Panc1 (cell line): ENCODE data around the gene ABCD2. TPM values are rescaled to one million over a fixed set of nuclear protein-coding genes. Genes with fewer than 3 reads are reported as not detected.

Source experiments
- ATAC-seq: fragments of 200-7000 bp; cut with Tn5 transposase; 2 replicates; pipeline ENCODE4 v1.9.1; 2020; ENCODE audit warnings: mild to moderate bottlenecking, moderate library complexity
- BruUV-seq: library from RNA; stranded (reverse); fragments of 400-500 nt; replicated peaks from 2 replicates; lab custom pipeline; 2021; lab: Mats Ljungman, UMichigan
- CTCF ChIA-PET: fragments of 300-600 bp; sonication (Branson Sonifier 250); formaldehyde crosslinking; loops from one replicate; lab custom pipeline; 2022; ENCODE audit warnings: antibody characterized with exemption; lab: Charles Lee
- POLR2A ChIA-PET: fragments of 300-600 bp; sonication (Branson Sonifier 250); formaldehyde crosslinking; loops from one replicate; lab custom pipeline; 2022; ENCODE audit warnings: antibody characterized with exemption; lab: Charles Lee
- DNase-seq: peaks from one replicate; pipeline ENCODE4 v3.0.0-alpha.2; 2010; ENCODE audit warnings: low read depth, low spot score
- H3K27ac ChIP-seq: 2 replicates; pipeline ENCODE4 v1.5.1; 2011; ENCODE audit warnings: mild to moderate bottlenecking, low read length, inconsistent platforms
- H3K27me3 ChIP-seq: fragments of 200-500 bp; sonication (Bioruptor generic); 2 replicates; pipeline ENCODE4 v1.6.0; 2014; ENCODE audit warnings: low read length, inconsistent platforms; ENCODE audit not compliant: control insufficient read depth, insufficient read depth
- H3K36me3 ChIP-seq: fragments of 200-500 bp; sonication (Bioruptor generic); 2 replicates; pipeline ENCODE4 v1.5.1; 2014; ENCODE audit warnings: inconsistent platforms, mild to moderate bottlenecking, low read length, moderate library complexity; ENCODE audit not compliant: control insufficient read depth, insufficient read depth
- H3K4me1 ChIP-seq: 2 replicates; pipeline ENCODE4 v1.5.1; 2011; ENCODE audit warnings: inconsistent platforms, mild to moderate bottlenecking, low read length, moderate library complexity; ENCODE audit not compliant: control insufficient read depth, insufficient read depth
- H3K4me3 ChIP-seq, 2 experiments: 2 replicates each; pipeline ENCODE4 v1.5.1; 2011 to 2012; ENCODE audit warnings: low read depth in 2 of 2, low read length in 2 of 2, mild to moderate bottlenecking in 2 of 2, inconsistent platforms in 1 of 2, moderate library complexity in 1 of 2
- H3K9me3 ChIP-seq: fragments of 200-500 bp; sonication (Bioruptor generic); 2 replicates; pipeline ENCODE4 v1.5.1; 2014; ENCODE audit warnings: low read depth, mild to moderate bottlenecking, inconsistent platforms, low read length, moderate library complexity; ENCODE audit not compliant: control insufficient read depth, insufficient read depth
- POLR2AphosphoS5 ChIP-seq: IDR thresholded peaks from 2 replicates; pipeline ENCODE4 v1.6.1; 2012; ENCODE audit warnings: mild to moderate bottlenecking, low read depth, low read length, moderate library complexity
- SIN3A ChIP-seq: IDR thresholded peaks from 2 replicates; pipeline ENCODE4 v1.6.1; 2012; ENCODE audit warnings: low read depth, mild to moderate bottlenecking, low read length, moderate library complexity, borderline replicate concordance; ENCODE audit not compliant: insufficient read depth
- TCF7L2 ChIP-seq: IDR thresholded peaks from 2 replicates; pipeline ENCODE4 v1.6.1; 2011; ENCODE audit warnings: mild to moderate bottlenecking, low read depth, low read length, inconsistent platforms
- in situ Hi-C: cut with HindIII; loops from 2 replicates; pipeline ENCODE4 v1.10.0; 2016; ENCODE audit warnings: low sequenced_read_pairs, low pct_unique_long_range_greater_than_20kb
- intact Hi-C: fragments of 100-400 bp; cut with micrococcal nuclease; formaldehyde crosslinking; loops from one replicate; pipeline ENCODE4 v1.10.0; 2022; ENCODE audit not compliant: unreplicated experiment
- total RNA-seq: library from RNA; stranded (reverse); gene quantifications from one replicate; pipeline ENCODE4 v1.2.1, GENCODE V29; 2021; ENCODE audit not compliant: unreplicated experiment
- TF ChIP-seq, protein P1 (sequence below), 2 experiments: IDR thresholded peaks; 2 replicates each; pipeline ENCODE4 v1.6.1; 2011 to 2012; ENCODE audit warnings: low read depth in 2 of 2, control low read depth in 1 of 2, low read length in 1 of 2, mild to moderate bottlenecking in 1 of 2, moderate library complexity in 1 of 2; ENCODE audit not compliant: insufficient read depth in 1 of 2
- TF ChIP-seq, protein P2 (sequence below): fragments of 450-650 bp; IDR thresholded peaks from 2 replicates; pipeline ENCODE4 v1.5.1; 2017; ENCODE audit warnings: mild to moderate bottlenecking

ABCD2 gene
- total RNA-seq, 1 experiment from 2014 or later: not detected

DNA sequence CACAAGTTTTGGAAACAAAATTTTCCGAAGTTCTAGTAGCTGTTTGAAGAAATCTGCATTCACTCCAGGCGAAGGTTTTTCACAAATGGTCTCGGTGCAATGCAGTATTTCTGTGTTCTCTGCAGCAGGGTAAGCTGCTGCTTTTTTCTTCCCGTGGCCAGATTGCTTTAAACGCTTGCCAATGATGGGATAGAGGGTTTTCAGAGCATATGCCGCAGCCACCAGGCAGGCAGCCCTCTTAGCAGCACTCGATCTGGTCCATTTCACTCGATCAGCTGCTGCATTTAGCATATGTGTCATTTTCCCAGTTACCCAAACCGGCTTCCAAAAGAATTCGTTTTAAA lies 315 bp downstream of the ABCD2 start:
- in situ Hi-C loops (no loop called here), intact Hi-C loops (loop anchor here (10.0 kb wide), 2 partner anchors 174 to 294 kb away; partner anchors contain the start of gene KIF21A)
- ATAC-seq: peak; percentile 56
- Histone ChIP-seq H3K9me3 (no peaks in the 10 kb centered on the region), H3K27me3 (peaks cover 3% of the 10 kb centered on the region; the same call in 1 of the 2 replicates), H3K27ac (no peak overlapping the region), H3K4me1 (peaks cover 7% of the 10 kb centered on the region; the same call in 1 of the 2 replicates), H3K4me3 (peak overlapping the region; percentile 58 to 82), H3K36me3 (no peaks in the 10 kb centered on the region)
- ChIA-PET POLR2A (no interaction called here), CTCF (interaction anchor here (0.7 kb wide), 1 partner anchor 486 kb away, joined by 3 read pairs; the partner anchor contains the start of gene SLC2A13)
- BruUV-seq: no TSS peak
- no peak for DNase-seq
- TF ChIP-seq POLR2AphosphoS5: no peak
- TF ChIP-seq, protein P1, sequence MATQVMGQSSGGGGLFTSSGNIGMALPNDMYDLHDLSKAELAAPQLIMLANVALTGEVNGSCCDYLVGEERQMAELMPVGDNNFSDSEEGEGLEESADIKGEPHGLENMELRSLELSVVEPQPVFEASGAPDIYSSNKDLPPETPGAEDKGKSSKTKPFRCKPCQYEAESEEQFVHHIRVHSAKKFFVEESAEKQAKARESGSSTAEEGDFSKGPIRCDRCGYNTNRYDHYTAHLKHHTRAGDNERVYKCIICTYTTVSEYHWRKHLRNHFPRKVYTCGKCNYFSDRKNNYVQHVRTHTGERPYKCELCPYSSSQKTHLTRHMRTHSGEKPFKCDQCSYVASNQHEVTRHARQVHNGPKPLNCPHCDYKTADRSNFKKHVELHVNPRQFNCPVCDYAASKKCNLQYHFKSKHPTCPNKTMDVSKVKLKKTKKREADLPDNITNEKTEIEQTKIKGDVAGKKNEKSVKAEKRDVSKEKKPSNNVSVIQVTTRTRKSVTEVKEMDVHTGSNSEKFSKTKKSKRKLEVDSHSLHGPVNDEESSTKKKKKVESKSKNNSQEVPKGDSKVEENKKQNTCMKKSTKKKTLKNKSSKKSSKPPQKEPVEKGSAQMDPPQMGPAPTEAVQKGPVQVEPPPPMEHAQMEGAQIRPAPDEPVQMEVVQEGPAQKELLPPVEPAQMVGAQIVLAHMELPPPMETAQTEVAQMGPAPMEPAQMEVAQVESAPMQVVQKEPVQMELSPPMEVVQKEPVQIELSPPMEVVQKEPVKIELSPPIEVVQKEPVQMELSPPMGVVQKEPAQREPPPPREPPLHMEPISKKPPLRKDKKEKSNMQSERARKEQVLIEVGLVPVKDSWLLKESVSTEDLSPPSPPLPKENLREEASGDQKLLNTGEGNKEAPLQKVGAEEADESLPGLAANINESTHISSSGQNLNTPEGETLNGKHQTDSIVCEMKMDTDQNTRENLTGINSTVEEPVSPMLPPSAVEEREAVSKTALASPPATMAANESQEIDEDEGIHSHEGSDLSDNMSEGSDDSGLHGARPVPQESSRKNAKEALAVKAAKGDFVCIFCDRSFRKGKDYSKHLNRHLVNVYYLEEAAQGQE (IDR thresholded peaks at IDR 0.05; ENCODE audit: insufficient read depth in 1 of 2, low read depth in 2 of 2, low read length in 1 of 2): no peak
- TF ChIP-seq, protein P2, sequence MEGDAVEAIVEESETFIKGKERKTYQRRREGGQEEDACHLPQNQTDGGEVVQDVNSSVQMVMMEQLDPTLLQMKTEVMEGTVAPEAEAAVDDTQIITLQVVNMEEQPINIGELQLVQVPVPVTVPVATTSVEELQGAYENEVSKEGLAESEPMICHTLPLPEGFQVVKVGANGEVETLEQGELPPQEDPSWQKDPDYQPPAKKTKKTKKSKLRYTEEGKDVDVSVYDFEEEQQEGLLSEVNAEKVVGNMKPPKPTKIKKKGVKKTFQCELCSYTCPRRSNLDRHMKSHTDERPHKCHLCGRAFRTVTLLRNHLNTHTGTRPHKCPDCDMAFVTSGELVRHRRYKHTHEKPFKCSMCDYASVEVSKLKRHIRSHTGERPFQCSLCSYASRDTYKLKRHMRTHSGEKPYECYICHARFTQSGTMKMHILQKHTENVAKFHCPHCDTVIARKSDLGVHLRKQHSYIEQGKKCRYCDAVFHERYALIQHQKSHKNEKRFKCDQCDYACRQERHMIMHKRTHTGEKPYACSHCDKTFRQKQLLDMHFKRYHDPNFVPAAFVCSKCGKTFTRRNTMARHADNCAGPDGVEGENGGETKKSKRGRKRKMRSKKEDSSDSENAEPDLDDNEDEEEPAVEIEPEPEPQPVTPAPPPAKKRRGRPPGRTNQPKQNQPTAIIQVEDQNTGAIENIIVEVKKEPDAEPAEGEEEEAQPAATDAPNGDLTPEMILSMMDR: no peak
- no peak for TF ChIP-seq TCF7L2
- no peak for TF ChIP-seq SIN3A

- ATAC-seq (no peak), DNase-seq (no peak)
- H3K4me1 ChIP-seq: peaks cover 7% of the 10 kb centered on the region; the same call in 1 of the 2 replicates
- TF ChIP-seq, protein P1 (IDR thresholded peaks at IDR 0.05; ENCODE audit: insufficient read depth in 1 of 2, low read depth in 2 of 2, low read length in 1 of 2): no peak
- TF ChIP-seq SIN3A (no peak), POLR2AphosphoS5 (no peak), TCF7L2 (no peak)
- TF ChIP-seq, protein P2: no peak
- no peak overlapping the region; a peak in 2 of 4 replicates for H3K4me3 ChIP-seq
- POLR2A ChIA-PET: no interaction called here
- CTCF ChIA-PET: no interaction called here
- in situ Hi-C loops (no loop called here), intact Hi-C loops (loop anchor here (10.0 kb wide), 2 partner anchors 174 to 294 kb away; partner anchors contain the start of gene KIF21A)
- no TSS peak for BruUV-seq
- no peak overlapping the region for H3K27ac ChIP-seq
- H3K9me3 ChIP-seq: no peaks in the 10 kb centered on the region
- peaks cover 3% of the 10 kb centered on the region; the same call in 1 of the 2 replicates for H3K27me3 ChIP-seq
- H3K36me3 ChIP-seq: no peaks in the 10 kb centered on the region
Observed at GRCh38 chr12:39618701-39619100, 902 bp downstream of the ABCD2 start.
